CD14-positive monocyte (primary cell): ENCODE results near the gene SPX. TPM values are rescaled to one million over a fixed set of nuclear protein-coding genes. Genes with fewer than 3 reads are reported as not detected.

Source experiments
- DNase-seq, 3 donors: peaks; one replicate each; pipeline ENCODE4 v3.0.0-alpha.2; 2011 to 2022
- H2AFZ ChIP-seq: 2 replicates; pipeline ENCODE4 v1.6.0; 2012; ENCODE audit warnings: mild to moderate bottlenecking, low read depth, low read length, inconsistent platforms; ENCODE audit not compliant: insufficient read depth, poor library complexity, severe bottlenecking
- H3K27ac ChIP-seq, 2 donors: 1 replicate in 1 of 2; 2 replicates in 1 of 2; pipeline ENCODE4 v1.5.1; 2012 to 2013; ENCODE audit warnings: low read length in 2 of 2, control low read depth in 1 of 2, inconsistent platforms in 1 of 2, low read depth in 1 of 2, mild to moderate bottlenecking in 1 of 2
- H3K27me3 ChIP-seq, 2 donors: one replicate each; pipeline versions ENCODE4 v1.6.0 to v1.6.1; 2011 to 2013; ENCODE audit warnings: low read length in 2 of 2; ENCODE audit not compliant: control insufficient read depth in 2 of 2, insufficient read depth in 2 of 2
- H3K36me3 ChIP-seq, 2 donors: replicated peaks in 1 of 2; 1 replicate in 1 of 2; 2 replicates in 1 of 2; pipeline versions ENCODE4 v1.5.1 to v1.6.1; 2012 to 2013; ENCODE audit warnings: low read length in 2 of 2, control low read depth in 1 of 2, inconsistent platforms in 1 of 2, mild to moderate bottlenecking in 1 of 2; ENCODE audit not compliant: insufficient read depth in 2 of 2, control insufficient read depth in 1 of 2
- H3K4me1 ChIP-seq, 2 donors: 1 replicate in 1 of 2; 2 replicates in 1 of 2; pipeline versions ENCODE4 v1.5.1 to v1.6.1; 2012 to 2013; ENCODE audit warnings: low read length in 2 of 2, control low read depth in 1 of 2, inconsistent platforms in 1 of 2, mild to moderate bottlenecking in 1 of 2, moderate library complexity in 1 of 2; ENCODE audit not compliant: insufficient read depth in 2 of 2, control insufficient read depth in 1 of 2
- H3K4me2 ChIP-seq: replicated peaks from 2 replicates; pipeline ENCODE3; 2012; ENCODE audit warnings: low read length, moderate library complexity, mild to moderate bottlenecking; ENCODE audit not compliant: poor library complexity, severe bottlenecking; ENCODE audit errors: extremely low read depth
- H3K4me3 ChIP-seq, 3 experiments: fragments of 200-600 bp in 1 of 3; sonication (generic) in 1 of 3; replicated peaks in 1 of 3; 1 replicate in 2 of 3; 2 replicates in 1 of 3; pipeline ENCODE4 v1.5.1; 2011 to 2013; ENCODE audit warnings: low read length in 3 of 3, mild to moderate bottlenecking in 3 of 3, control low read depth in 2 of 3, low read depth in 2 of 3, inconsistent platforms in 1 of 3, moderate library complexity in 1 of 3
- H3K79me2 ChIP-seq: 2 replicates; pipeline ENCODE4 v1.6.0; 2012; ENCODE audit warnings: mild to moderate bottlenecking, control low read depth, inconsistent platforms, low read length, moderate library complexity; ENCODE audit not compliant: insufficient read depth
- H3K9ac ChIP-seq: 2 replicates; pipeline ENCODE4 v1.6.0; 2017; ENCODE audit warnings: low read length, mild to moderate bottlenecking; ENCODE audit not compliant: insufficient read depth, poor library complexity, severe bottlenecking
- H3K9me3 ChIP-seq, 2 donors: replicated peaks in 1 of 2; 1 replicate in 1 of 2; 2 replicates in 1 of 2; pipeline versions ENCODE4 v1.5.1 to v1.6.1; 2012 to 2013; ENCODE audit warnings: low read length in 2 of 2, control low read depth in 1 of 2; ENCODE audit not compliant: control insufficient read depth in 1 of 2, insufficient read depth in 1 of 2
- H4K20me1 ChIP-seq: 2 replicates; pipeline ENCODE4 v1.6.0; 2012; ENCODE audit warnings: mild to moderate bottlenecking, low read length, control low read depth, moderate library complexity; ENCODE audit not compliant: insufficient read depth
- H3K27ac Mint-ChIP-seq, 7 donors: one replicate each; pipeline ENCODE4 v1.8.0; 2020; ENCODE audit warnings: mild to moderate bottlenecking in 7 of 7, mixed read lengths in 7 of 7, moderate library complexity in 6 of 7, inconsistent platforms in 2 of 7
- H3K27me3 Mint-ChIP-seq, 3 donors: one replicate each; pipeline ENCODE4 v1.8.0; 2021 to 2022; ENCODE audit warnings: low read depth in 3 of 3, mild to moderate bottlenecking in 3 of 3, mixed read lengths in 3 of 3, moderate library complexity in 3 of 3, inconsistent platforms in 1 of 3
- H3K36me3 Mint-ChIP-seq, 2 donors: one replicate each; pipeline ENCODE4 v1.8.0; 2020; ENCODE audit warnings: mixed read lengths in 2 of 2, inconsistent platforms in 1 of 2, mild to moderate bottlenecking in 1 of 2
- H3K4me1 Mint-ChIP-seq: one replicate; pipeline ENCODE4 v1.8.0; 2020; ENCODE audit warnings: mild to moderate bottlenecking, mixed read lengths
- H3K4me3 Mint-ChIP-seq, 2 donors: one replicate each; pipeline ENCODE4 v1.8.0; 2020; ENCODE audit warnings: mild to moderate bottlenecking in 2 of 2, mixed read lengths in 2 of 2, moderate library complexity in 1 of 2
- H3K9me3 Mint-ChIP-seq, 7 donors: one replicate each; pipeline ENCODE4 v1.8.0; 2020 to 2022; ENCODE audit warnings: mixed read lengths in 7 of 7, mild to moderate bottlenecking in 6 of 7, moderate library complexity in 6 of 7, inconsistent platforms in 2 of 7
- WGBS: methylation state at CpG from one replicate; pipeline ENCODE4 v1.1.5; 2013; ENCODE audit warnings: missing lambda C conversion rate; ENCODE audit not compliant: insufficient coverage; 5-methylcytosine and 5-hydroxymethylcytosine counted together
- intact Hi-C, 2 donors: fragments of 100-400 bp; cut with micrococcal nuclease; formaldehyde crosslinking; loops; one replicate each; pipeline versions ENCODE4 v1.15.0 to v1.15.1; 2023
- polyA plus RNA-seq, 3 donors: library from polyadenylated mRNA; depleted of rRNA in 1 of 3; unstranded in 2 of 3; stranded (reverse) in 1 of 3; fragments of 300-500 nt in 2 of 3; fragments of >200 nt in 1 of 3; fragmentation: Illumina TruSeq in 2 of 3; gene quantifications; 1 replicate in 2 of 3; 2 replicates in 1 of 3; pipeline ENCODE4 v1.2.3, GENCODE V29; 2012 to 2021
- TF ChIP-seq, protein P1 (sequence below): fragments of 200-600 bp; IDR thresholded peaks from one replicate; pipeline ENCODE4 v1.8.0; 2022; ENCODE audit warnings: antibody characterized with exemption, mild to moderate bottlenecking

SPX gene
- polyA plus RNA-seq, 3 donors, result 0.21 TPM; not detected in 2

DNA sequence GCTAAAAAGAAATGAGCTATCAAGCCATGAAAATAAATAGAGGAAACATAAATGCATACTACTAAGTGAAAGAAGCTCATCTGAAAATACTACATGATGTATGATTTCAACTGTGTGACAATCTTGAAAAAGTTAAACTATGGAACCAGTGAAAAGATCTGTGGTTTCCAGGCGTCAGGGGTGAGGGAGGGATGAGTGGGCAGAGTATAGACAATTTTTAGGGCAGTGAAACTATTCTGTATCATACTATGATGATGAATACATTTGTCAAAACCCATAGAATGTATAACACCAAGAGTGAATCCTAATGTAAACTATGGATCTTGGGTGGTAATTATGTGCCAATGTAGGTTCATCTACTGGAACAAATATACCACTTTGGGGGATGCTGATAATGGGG is 21.3 kb downstream of the SPX start:
- no peaks in the 10 kb centered on the region for H3K4me1 ChIP-seq
- no peaks in the 10 kb centered on the region for H3K36me3 ChIP-seq
- H3K4me3 Mint-ChIP-seq, result no peak overlapping the region
- DNase-seq, result no peak
- no peaks in the 10 kb centered on the region for H3K9me3 ChIP-seq
- no peaks in the 10 kb centered on the region for H3K36me3 Mint-ChIP-seq
- no peak overlapping the region for H3K27ac ChIP-seq
- H3K27me3 ChIP-seq, result no peaks in the 10 kb centered on the region
- no peaks in the 10 kb centered on the region for H3K4me1 Mint-ChIP-seq
- no peak overlapping the region for H2AFZ ChIP-seq
- TF ChIP-seq, protein P1, sequence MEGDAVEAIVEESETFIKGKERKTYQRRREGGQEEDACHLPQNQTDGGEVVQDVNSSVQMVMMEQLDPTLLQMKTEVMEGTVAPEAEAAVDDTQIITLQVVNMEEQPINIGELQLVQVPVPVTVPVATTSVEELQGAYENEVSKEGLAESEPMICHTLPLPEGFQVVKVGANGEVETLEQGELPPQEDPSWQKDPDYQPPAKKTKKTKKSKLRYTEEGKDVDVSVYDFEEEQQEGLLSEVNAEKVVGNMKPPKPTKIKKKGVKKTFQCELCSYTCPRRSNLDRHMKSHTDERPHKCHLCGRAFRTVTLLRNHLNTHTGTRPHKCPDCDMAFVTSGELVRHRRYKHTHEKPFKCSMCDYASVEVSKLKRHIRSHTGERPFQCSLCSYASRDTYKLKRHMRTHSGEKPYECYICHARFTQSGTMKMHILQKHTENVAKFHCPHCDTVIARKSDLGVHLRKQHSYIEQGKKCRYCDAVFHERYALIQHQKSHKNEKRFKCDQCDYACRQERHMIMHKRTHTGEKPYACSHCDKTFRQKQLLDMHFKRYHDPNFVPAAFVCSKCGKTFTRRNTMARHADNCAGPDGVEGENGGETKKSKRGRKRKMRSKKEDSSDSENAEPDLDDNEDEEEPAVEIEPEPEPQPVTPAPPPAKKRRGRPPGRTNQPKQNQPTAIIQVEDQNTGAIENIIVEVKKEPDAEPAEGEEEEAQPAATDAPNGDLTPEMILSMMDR, result no peak
- no peaks in the 10 kb centered on the region for H4K20me1 ChIP-seq
- no peaks in the 10 kb centered on the region for H3K79me2 ChIP-seq
- H3K9me3 Mint-ChIP-seq, result no peaks in the 10 kb centered on the region
- H3K9ac ChIP-seq, result no peak overlapping the region
- H3K27ac Mint-ChIP-seq, result no peak overlapping the region
- no peaks in the 10 kb centered on the region for H3K27me3 Mint-ChIP-seq
- no peak overlapping the region for H3K4me3 ChIP-seq
- no CpG with 5 or more reads among the region's 1 CpG for WGBS
- intact Hi-C loops, result no loop called here
- no peak overlapping the region for H3K4me2 ChIP-seq

DNA sequence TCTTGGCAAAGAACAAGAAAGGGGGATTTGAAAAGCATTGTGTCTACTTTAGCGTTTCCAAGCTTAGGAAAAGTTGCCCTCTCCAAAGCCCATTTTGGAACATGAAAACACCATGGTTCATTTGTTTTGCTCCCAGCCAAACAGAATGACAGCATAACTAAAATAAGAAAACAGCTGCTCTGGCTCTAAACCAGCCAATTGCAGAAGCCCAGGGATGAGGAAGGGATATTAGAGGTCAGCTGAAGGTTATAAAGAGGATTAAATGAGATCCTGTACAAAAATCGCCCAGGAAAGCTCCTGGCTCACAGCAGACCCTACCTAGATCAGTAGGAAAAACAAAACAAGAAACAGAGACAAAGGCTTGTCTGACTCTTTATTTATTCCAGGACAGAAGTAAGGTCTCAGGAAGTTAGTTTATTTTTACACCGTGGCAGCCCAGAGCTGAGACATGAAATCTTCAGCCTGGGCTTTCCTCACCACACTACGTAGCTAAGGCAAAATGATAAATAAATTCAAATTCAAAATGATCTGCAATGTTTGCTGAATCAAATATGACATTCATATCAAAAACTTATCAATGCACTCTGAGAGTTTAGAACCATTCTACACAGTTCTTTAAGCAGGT is 25.9 kb downstream of the SPX start:
- Histone ChIP-seq H3K4me2 (no peak overlapping the region), H2AFZ (no peak overlapping the region), H4K20me1 (no peaks in the 10 kb centered on the region), H3K79me2 (no peaks in the 10 kb centered on the region), H3K9ac (no peak overlapping the region), H3K27me3 (no peaks in the 10 kb centered on the region), H3K9me3 (peaks cover 0 to 4% of the 10 kb centered on the region in 2 donors), H3K4me3 (no peak overlapping the region), H3K4me1 (no peaks in the 10 kb centered on the region), H3K27ac (no peak overlapping the region), H3K36me3 (no peaks in the 10 kb centered on the region)
- no peaks in the 10 kb centered on the region for H3K36me3 Mint-ChIP-seq
- peaks cover 0 to 9% (median 5%) of the 10 kb centered on the region in 7 donors for H3K9me3 Mint-ChIP-seq
- TF ChIP-seq, protein P1, result no peak
- no peaks in the 10 kb centered on the region for H3K4me1 Mint-ChIP-seq
- no peak overlapping the region for H3K4me3 Mint-ChIP-seq
- intact Hi-C loops, result no loop called here
- no CpG with 5 or more reads among the region's 4 CpGs for WGBS
- H3K27me3 Mint-ChIP-seq, result peaks cover 0 to 1% (median 0%) of the 10 kb centered on the region in 3 donors
- H3K27ac Mint-ChIP-seq, result no peak overlapping the region
- DNase-seq, result no peak
